Stimulated activated CD8-positive, alpha-beta memory T cell treated with anti-CD3 and anti-CD28 coated beads, Interleukin-7, amount 100 ng/mL, for 48 hours (primary cell): ENCODE data around the gene ELP4.
"Not testable (repeated sequence)": the region's sequence is repeated elsewhere in the genome, so short reads cannot be mapped to it uniquely, and the experiment has no call there.

Experiments used
- DNase-seq, 2 donors: peaks; one replicate each; pipeline ENCODE4 v3.0.0-alpha.2; 2020; ENCODE audit warnings: low read depth in 1 of 2; ENCODE audit errors: extremely low read depth in 1 of 2

The ELP4 gene

GRCh38 chr11:31509429-31510345, at the start of gene ELP4, which contains the start of gene IMMP1L:
Gene ELP4, plus strand, starts transcription at chr11:31509767. Its CDS starts 18 bp downstream, at chr11:31509785.
Gene IMMP1L, minus strand, starts transcription at chr11:31509622. Its CDS starts 46,346 bp downstream, at chr11:31463276.
- DNase-seq = peak; percentile 82 to 93

- no peak for DNase-seq
Observed at GRCh38 chr11:31464436-31464835, 45.1 kb upstream of the ELP4 start.

GRCh38 chr11:31474083-31474482, 35.5 kb upstream of the ELP4 start:
- no peak for DNase-seq

GRCh38 chr11:31477528-31478222, 31.9 kb upstream of the ELP4 start:
- no peak for DNase-seq

GRCh38 chr11:31478223-31478590, 31.4 kb upstream of the ELP4 start:
- no peak for DNase-seq

GRCh38 chr11:31479066-31479465, 30.5 kb upstream of the ELP4 start:
- no peak for DNase-seq

GRCh38 chr11:31480930-31481329, 28.6 kb upstream of the ELP4 start:
- DNase-seq = no peak

- no peak for DNase-seq
Observed at GRCh38 chr11:31484497-31484896, 25.1 kb upstream of the ELP4 start.

- DNase-seq = no peak
Observed at GRCh38 chr11:31487848-31488247, 21.7 kb upstream of the ELP4 start.

- no peak for DNase-seq
Observed at GRCh38 chr11:31492320-31492913, 17.1 kb upstream of the ELP4 start.

GRCh38 chr11:31493235-31493634, 16.3 kb upstream of the ELP4 start:
- DNase-seq = no peak

- DNase-seq = not testable (repeated sequence)
Observed at GRCh38 chr11:31493762-31494161, 15.8 kb upstream of the ELP4 start.

- DNase-seq = no peak
Observed at GRCh38 chr11:31499576-31500178, 9.9 kb upstream of the ELP4 start.

- no peak for DNase-seq
Observed at GRCh38 chr11:31500560-31500959, 9.0 kb upstream of the ELP4 start.

GRCh38 chr11:31509051-31509428, 527 bp upstream of the ELP4 start:
- no peak for DNase-seq

- DNase-seq = no peak
Observed at GRCh38 chr11:31512117-31512516, 2.5 kb downstream of the ELP4 start.

GRCh38 chr11:31521497-31522150, 12.1 kb downstream of the ELP4 start:
- no peak for DNase-seq

GRCh38 chr11:31529189-31529588, 19.6 kb downstream of the ELP4 start:
- DNase-seq = no peak

- DNase-seq = no peak
Observed at GRCh38 chr11:31529701-31530100, 20.1 kb downstream of the ELP4 start.

- no peak for DNase-seq
Observed at GRCh38 chr11:31531293-31531692, 21.7 kb downstream of the ELP4 start.

GRCh38 chr11:31535479-31535878, 25.9 kb downstream of the ELP4 start:
- DNase-seq = no peak
